Measurements from ENCODE around the gene LRRC36. TPM values are rescaled to one million over a fixed set of nuclear protein-coding genes. Genes with fewer than 3 reads are reported as not detected.
"Not testable (repeated sequence)": the region's sequence is repeated elsewhere in the genome, so short reads cannot be mapped to it uniquely, and the experiment has no call there.

The LRRC36 gene
- total RNA-seq, 4 donors from 2014 or later, result 0.33 TPM; not detected in 3

- H3K36me3 ChIP-seq, result no peaks in the 10 kb centered on the region
- intact Hi-C loops (cut with DNase I), result no loop called here
- no peaks in the 10 kb centered on the region for H3K9me3 ChIP-seq
- no peaks in the 10 kb centered on the region for H3K27me3 ChIP-seq
- no peaks in the 10 kb centered on the region for H3K4me1 ChIP-seq
- TF ChIP-seq CTCF (IDR thresholded peaks at IDR 0.05), result no peak
- no peak for TF ChIP-seq POLR2AphosphoS5 (IDR thresholded peaks at IDR 0.05)
- no peak for TF ChIP-seq POLR2A (IDR thresholded peaks at IDR 0.05; ENCODE audit: low read depth)
- TF ChIP-seq EP300 (IDR thresholded peaks at IDR 0.05), result no peak
- peak; percentile 0 for DNase-seq (ENCODE audit: extremely low spot score)
- H3K4me3 ChIP-seq, result no peak overlapping the region
- WGBS, result 77% methylated on average over 3 of the region's 3 CpGs
- H3K27ac ChIP-seq (replicated peaks in 1 of 4), result no peak overlapping the region
These were observed 29.8 kb downstream of the LRRC36 start for GRCh38 chr16:67356396-67356795.

- no peaks in the 10 kb centered on the region for H3K36me3 ChIP-seq
- no peaks in the 10 kb centered on the region for H3K27me3 ChIP-seq
- DNase-seq (ENCODE audit: extremely low spot score), result peak; percentile 74
- no peaks in the 10 kb centered on the region for H3K9me3 ChIP-seq
- H3K27ac ChIP-seq (replicated peaks in 1 of 4), result no peak overlapping the region
- H3K4me1 ChIP-seq, result no peaks in the 10 kb centered on the region
- intact Hi-C loops (cut with DNase I), result no loop called here
- H3K4me3 ChIP-seq, result no peak overlapping the region
- 81% methylated on average over 3 of the region's 4 CpGs for WGBS
- TF ChIP-seq EP300 (IDR thresholded peaks at IDR 0.05), result no peak
- TF ChIP-seq POLR2A (IDR thresholded peaks at IDR 0.05; ENCODE audit: low read depth), result no peak
- no peak for TF ChIP-seq CTCF (IDR thresholded peaks at IDR 0.05)
- TF ChIP-seq POLR2AphosphoS5 (IDR thresholded peaks at IDR 0.05), result no peak
These were observed 30.9 kb downstream of the LRRC36 start for GRCh38 chr16:67357561-67357960.

- H3K27me3 ChIP-seq; H3K27ac ChIP-seq (replicated peaks in 1 of 4); H3K4me1 ChIP-seq; H3K36me3 ChIP-seq; intact Hi-C loops (cut with DNase I); H3K4me3 ChIP-seq; H3K9me3 ChIP-seq: not testable (repeated sequence)
- WGBS, result 97% methylated on average over 8 of the region's 8 CpGs
- peak; percentile 19 for DNase-seq (ENCODE audit: extremely low spot score)
These were observed 33.1 kb downstream of the LRRC36 start for GRCh38 chr16:67359540-67360269.

- no peaks in the 10 kb centered on the region for H3K4me1 ChIP-seq
- TF ChIP-seq CTCF (IDR thresholded peaks at IDR 0.05) (no peak), POLR2A (IDR thresholded peaks at IDR 0.05; ENCODE audit: low read depth) (no peak)
- WGBS, result 87% methylated on average over 3 of the region's 3 CpGs
- H3K36me3 ChIP-seq, result no peaks in the 10 kb centered on the region
- no peak for DNase-seq (ENCODE audit: extremely low spot score)
- no peak overlapping the region for H3K4me3 ChIP-seq
- intact Hi-C loops (cut with DNase I), result no loop called here
- no peaks in the 10 kb centered on the region for H3K27me3 ChIP-seq
- H3K9me3 ChIP-seq, result no peaks in the 10 kb centered on the region
- H3K27ac ChIP-seq (replicated peaks in 1 of 4), result no peak overlapping the region
These were observed 34.4 kb downstream of the LRRC36 start for GRCh38 chr16:67361038-67361437.

- Histone ChIP-seq H3K4me1 (no peaks in the 10 kb centered on the region), H3K9me3 (no peaks in the 10 kb centered on the region), H3K36me3 (no peaks in the 10 kb centered on the region), H3K27me3 (no peaks in the 10 kb centered on the region), H3K27ac (replicated peaks in 1 of 4) (peak overlapping the region in 1 of 4 donors; percentile 9), H3K4me3 (no peak overlapping the region)
- no peak for TF ChIP-seq POLR2AphosphoS5 (IDR thresholded peaks at IDR 0.05)
- TF ChIP-seq POLR2A (IDR thresholded peaks at IDR 0.05; ENCODE audit: low read depth), result no peak
- no peak for TF ChIP-seq CTCF (IDR thresholded peaks at IDR 0.05)
- no peak for TF ChIP-seq EP300 (IDR thresholded peaks at IDR 0.05)
- intact Hi-C loops (cut with DNase I), result no loop called here
- no peak for DNase-seq (ENCODE audit: extremely low spot score)
These were observed 38.1 kb downstream of the LRRC36 start for GRCh38 chr16:67364600-67365235.

Data from esophagus muscularis mucosa (tissue), 4 donors.